ENCODE data around the gene GATA3.

GATA3 gene

DNA sequence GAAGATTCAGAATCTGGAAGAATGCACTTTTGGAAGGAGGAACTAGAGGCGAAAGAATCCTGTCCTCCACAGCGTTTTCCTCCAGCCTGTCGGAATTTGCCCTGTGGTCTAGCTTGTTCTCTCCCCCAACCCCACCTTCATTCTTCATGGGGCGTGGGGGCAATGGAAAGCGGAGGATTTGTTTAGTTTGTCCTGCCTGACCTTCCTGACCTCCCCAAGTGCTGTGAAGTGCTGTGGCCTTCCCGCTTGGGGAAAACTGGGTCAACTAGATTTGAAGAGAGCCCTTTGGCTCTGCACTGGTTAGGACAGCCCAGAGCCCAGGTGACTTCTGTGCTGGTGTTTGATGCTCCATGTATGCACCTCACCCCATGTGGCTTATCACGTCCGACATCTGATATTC is 49.1 kb downstream of the GATA3 start:
- DNase-seq: no peak

DNA sequence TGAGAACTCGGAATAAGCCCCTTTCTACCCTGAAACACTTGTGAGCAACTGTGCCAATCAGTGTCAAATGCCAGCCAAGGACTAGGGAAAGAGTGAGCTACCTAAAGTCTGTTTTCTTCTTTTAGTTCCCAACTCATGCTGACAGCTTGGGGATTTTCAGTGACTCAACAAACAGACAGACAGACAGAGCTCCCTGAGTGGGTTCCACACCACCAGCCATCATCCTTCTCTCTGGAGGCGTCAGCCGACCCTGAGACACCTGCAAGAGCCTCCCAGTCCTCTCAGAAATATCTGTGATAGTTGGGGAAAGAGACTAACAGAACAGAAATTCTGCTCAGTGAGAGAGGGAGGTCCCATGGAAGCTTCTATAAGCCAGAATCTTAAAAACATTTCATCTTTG is 49.5 kb downstream of the GATA3 start:
- no peak for DNase-seq

- no peak for DNase-seq
Observed at GRCh38 chr10:8104721-8105120, 50.2 kb downstream of the GATA3 start.

DNA sequence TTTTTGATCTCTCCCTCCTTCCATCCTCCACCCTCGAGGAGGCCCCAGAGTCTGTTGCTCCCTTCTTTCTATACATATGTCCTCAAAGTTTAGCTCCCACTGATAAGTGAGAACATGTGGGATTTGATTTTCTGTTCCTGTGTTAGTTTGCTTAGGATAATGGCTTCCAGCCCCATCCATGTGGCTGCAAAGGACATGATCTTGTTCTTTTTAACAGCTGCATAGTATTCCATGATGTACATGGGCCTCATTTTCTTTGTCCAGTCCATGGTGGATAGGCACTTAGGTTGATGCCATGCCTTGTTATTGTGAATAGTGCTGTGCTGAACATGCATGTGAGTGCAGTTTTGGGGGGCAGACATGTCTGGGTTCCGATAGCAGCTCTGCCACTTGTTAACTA is 51.4 kb downstream of the GATA3 start:
- no peak for DNase-seq

- DNase-seq: no peak
Observed at GRCh38 chr10:8112230-8112905, 57.9 kb downstream of the GATA3 start.

- DNase-seq: no peak
Observed at GRCh38 chr10:8112942-8113442, 58.5 kb downstream of the GATA3 start.

- no peak for DNase-seq
Observed at GRCh38 chr10:8113616-8114015, 59.1 kb downstream of the GATA3 start.

DNA sequence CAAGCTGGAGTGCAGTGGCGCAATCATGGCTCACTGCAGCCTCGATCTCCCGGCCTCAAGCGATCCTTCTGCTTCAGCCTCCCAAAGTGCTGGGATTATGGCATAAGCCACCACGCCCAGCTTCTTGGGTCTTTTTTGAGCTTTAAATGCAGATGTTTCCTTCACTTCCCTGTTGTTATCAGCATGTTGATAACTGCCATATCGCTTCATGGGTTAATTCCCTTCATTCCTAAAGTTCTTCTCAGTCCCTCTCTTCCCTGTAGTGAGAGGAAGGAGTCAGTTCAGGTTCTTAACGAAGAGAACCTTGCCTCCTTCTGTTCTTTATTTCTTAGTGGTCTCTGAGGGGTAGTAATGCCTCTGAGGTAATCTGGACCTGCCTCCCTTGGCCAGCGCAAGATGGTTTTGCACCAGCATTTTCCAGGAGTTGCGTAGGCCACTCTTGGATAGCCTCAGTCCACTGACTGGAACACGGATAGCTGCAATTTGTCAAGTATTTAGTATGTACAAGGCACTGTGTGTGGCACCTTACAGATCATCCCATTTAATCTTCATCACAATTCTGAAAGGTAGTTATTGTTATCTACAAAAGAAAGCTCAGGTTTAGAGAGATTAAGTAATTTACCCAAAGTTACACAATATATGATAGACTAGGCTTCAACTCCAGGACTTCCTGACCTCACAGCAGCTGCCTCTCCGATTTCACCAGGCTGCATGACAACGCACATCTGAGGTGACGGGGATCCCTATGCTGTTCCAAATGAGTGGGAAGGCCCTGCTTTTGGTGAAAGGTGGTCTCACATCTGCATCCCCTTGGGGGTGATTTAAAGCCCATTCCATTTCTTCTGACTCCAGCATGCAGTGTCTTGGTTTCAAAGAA is 60.5 kb downstream of the GATA3 start:
- peak; percentile 54 for DNase-seq

DNA sequence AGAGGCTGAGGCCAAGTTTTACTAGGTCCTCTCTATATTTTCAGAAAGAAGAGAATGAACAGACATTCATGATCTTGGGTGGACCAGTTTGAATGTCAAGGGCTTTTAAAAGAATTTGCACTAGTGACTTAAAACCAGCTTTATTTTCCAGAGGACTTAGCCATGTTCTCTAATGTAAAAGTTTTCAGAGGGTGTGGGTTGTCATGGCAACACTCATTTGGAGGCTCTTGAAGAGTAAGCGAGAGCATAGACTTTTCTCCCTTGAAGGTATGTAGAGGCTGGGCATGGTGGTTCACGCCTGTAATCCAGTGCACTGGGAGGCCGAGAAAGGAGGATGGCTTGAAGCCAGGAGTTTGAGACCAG is 61.1 kb downstream of the GATA3 start:
- no peak for DNase-seq

- no peak for DNase-seq
Observed at GRCh38 chr10:8116474-8116873, 62.0 kb downstream of the GATA3 start.

GRCh38 chr10:8116926-8117493 is 62.5 kb downstream of the GATA3 start:
- no peak for DNase-seq

DNA sequence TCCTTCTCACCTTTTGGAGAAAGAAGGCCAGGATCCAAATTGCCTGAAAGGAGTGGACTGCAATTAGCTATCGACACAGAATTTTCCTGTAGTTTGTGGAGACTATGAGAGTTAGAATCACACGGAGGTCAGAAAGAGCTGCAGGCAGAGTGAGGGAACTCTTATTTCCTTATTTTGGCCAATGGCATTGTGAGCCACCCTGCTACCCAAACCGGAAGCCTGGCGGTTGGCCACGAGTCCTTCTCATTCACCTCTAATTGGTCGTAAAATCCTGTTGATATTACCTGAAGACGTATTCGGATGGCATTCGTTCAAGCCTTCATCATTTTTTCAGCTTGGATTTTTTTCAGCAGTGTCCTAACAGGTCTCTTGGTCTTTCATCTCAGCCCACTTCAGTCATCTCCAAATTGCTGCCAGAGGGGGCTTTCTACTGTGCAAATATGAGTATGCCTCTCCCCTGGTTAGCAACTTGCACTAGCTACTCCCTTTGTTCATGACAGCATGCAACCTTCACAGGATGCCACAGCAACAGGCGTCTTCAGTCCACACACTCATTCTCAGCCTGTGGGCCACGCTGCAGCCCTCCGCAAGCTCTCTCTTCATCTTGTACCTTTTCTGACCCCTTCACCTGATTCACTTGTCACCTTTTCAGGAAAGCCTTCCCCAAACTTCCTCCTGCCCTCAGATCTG is 66.9 kb downstream of the GATA3 start:
- DNase-seq: peak; percentile 22

DNA sequence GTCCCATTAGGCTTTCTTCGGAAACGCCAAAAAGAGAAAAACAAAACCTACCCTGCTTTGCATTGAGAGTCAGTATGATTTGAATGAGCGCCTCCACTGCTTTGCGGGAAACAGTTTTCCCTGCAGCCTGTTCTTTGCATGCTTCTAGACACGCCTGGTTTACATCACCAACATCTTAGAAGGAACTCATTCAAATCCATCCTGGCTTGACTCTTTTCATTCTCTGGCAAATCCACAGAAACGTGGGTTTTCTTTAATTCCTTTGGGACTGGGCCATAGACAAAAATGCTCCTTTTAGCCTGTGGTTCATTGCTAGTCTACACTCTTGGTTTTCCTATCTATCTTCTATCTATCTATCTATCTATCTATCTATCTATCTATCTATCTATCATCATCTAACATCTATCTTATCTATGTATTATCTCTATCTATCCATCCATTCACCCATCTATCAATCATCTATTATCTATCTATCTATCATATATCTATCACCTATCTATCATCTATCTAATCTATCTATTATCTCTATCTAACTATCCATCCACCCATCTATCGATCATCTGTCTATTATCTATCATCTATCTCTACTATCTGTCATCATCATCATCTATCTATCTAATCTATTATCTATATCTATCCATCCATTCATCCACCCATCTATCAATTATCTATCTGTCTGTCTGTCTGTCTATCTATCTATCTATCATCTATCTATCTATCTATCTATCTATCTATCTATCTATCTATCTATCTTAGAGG is 68.3 kb downstream of the GATA3 start:
- DNase-seq: no peak

DNA sequence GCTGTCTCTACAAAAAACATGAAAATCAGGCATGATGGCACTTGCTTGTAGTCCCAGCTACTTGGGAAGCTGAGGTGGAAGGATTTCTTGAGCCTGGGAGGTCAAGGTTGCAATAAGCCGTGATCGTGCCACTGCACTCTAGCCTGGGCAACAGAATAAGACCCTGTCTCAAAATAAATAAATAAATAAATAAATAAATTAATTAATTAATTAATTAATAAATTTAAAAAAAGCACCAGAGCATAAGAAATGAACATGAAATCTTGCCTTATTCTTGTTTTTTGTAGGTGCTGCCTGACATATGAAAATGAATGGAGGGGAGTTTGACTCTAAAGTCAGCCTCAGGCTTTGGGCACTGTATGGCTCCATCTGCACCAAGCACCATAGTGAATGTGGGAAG is 69.9 kb downstream of the GATA3 start:
- DNase-seq: no peak
